Measurements from ENCODE around the gene OAS2.

DNA sequence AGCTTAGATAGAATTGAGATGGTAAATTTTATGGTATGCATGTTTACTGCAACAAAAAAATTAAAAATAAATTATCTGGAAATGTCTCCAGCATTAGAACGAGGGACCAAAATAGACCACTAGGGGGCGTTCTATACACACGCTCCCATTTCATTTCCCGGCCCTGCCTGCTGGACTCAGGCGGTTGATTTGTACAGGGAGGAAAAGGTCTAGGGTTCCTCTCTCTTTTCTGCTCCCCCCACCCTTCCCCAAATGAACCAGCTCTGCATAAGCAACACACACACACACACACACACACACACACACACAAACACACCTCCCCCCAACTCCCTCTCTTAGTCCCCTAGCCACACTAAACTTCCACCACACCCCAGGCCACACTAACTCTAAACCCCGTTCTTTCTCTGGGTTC is 70.4 kb downstream of the OAS2 start:
- TF ChIP-seq EZH2 (IDR thresholded peaks at IDR 0.05) (no peak), POLR2AphosphoS5 (IDR thresholded peaks at IDR 0.05; ENCODE audit: borderline replicate concordance, low read depth, low read length) (no peak), FOXP2 (optimal IDR thresholded peaks at IDR 0.05; ENCODE audit: control extremely low read depth, extremely low read length, insufficient read depth) (no peak)

All from SK-N-MC (cell line).